ENCODE results near the gene SRGAP2C.
"Not testable (repeated sequence)": the region's sequence is repeated elsewhere in the genome, so short reads cannot be mapped to it uniquely, and the experiment has no call there.

The SRGAP2C gene

DNA sequence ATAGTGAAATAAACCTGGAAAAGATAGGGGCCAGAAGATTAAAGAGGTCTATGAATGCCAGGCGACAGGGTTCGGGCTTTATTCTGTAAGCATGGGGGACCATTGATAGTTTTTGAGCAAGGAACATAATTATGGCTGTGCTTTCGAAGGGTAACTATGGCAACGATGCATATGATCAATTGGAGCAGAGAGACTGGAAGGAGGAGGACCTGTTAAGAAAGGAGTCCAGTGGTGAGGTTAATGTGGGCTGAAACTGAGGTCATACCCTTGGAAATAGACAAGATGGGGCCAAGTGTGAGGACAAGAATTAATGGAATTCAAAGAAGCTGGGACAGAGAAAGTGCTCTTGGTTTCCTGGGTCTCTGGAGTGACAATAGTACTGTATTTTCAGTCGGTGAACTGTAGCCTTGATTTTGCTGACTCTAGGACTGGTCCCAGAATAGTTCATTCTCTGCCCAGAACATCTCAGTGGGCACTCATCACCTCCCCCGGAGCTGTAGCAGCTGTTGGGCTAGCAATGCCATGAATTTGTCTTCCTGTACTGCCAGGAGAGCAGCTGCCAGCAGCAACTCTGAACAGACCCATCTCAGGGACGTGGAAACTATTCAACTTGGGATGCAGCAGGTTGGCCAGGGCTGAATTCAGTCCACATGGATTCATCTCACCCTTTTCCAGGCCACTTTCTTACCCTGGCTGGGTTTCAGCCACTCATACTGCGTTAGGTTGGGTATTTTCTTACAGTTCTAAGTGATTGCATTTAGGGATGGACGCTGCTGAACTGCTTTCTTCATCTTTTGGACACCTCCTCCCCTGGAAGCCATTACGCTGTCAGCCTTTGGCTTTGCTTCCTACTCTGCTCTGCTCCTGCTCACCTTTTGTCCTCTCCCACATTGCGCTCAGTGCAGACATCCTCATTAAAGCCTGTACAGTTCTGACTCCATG is 108.8 kb downstream of the SRGAP2C start:
- H3K27ac ChIP-seq; CTCF ChIA-PET; DNase-seq (ENCODE audit: low spot score); POLR2A ChIA-PET (ENCODE audit: low non-redundant PET): not testable (repeated sequence)

DNA sequence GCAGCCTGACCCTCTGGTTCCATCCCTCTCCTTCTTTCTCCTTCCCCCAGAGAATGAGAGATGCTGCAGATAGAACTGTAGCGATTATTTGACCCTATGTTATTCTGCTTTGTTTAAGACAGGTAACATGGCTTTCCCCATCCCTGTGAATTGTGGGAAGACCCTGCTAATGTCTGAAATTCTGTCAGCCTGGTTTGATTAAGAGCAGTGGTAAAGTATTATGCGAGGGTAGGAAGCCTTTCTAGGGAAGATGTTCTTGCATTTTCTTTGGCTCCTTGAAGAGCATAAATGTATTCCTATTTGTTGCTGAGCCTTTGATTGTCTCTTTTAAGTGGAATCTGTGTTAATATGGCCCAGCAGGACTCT is 109.4 kb downstream of the SRGAP2C start:
- DNase-seq (ENCODE audit: low spot score); POLR2A ChIA-PET (ENCODE audit: low non-redundant PET); H3K27ac ChIP-seq; CTCF ChIA-PET: not testable (repeated sequence)

DNA sequence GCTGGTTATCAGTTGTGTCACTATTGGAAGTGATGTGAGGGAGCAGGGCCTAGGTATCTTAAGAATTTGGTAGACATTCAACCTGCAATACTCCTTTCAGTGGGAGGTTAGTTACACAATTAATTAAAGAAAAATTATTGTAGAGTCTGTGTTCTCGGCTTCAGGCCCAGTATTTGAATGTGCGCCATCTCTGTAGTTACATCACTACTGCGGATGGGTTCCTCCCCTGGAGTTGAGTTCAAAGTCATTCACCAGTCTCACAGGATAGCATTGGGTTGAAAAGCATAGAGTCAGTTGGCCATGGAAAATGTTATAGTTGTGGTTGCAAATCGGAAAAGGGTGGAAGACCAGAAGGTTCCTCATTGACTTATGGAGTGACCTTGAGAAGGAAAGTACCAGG is 111.8 kb downstream of the SRGAP2C start:
- POLR2A ChIA-PET (ENCODE audit: low non-redundant PET); CTCF ChIA-PET; DNase-seq (ENCODE audit: low spot score); H3K27ac ChIP-seq: not testable (repeated sequence)

DNA sequence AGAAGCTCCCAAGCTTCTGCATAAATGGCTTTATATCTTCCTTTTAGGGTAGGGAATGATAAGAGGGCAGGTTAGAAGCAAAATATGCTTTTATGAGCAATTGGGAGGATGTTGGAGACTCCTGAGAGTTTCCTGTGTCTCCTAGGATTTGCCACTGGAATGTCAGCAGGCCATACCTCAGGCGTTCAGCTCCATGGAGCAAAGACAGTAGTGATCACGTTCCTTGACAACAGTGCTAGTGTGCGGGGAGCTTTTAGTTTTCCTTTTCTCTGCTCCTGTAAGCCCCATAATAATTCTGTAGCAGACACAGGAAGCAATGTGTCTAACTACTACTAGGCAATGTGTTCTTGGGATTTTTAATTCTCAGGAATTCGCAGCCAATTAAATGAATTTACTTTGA is 113.8 kb downstream of the SRGAP2C start:
- CTCF ChIA-PET; DNase-seq (ENCODE audit: low spot score); POLR2A ChIA-PET (ENCODE audit: low non-redundant PET); H3K27ac ChIP-seq: not testable (repeated sequence)

DNA sequence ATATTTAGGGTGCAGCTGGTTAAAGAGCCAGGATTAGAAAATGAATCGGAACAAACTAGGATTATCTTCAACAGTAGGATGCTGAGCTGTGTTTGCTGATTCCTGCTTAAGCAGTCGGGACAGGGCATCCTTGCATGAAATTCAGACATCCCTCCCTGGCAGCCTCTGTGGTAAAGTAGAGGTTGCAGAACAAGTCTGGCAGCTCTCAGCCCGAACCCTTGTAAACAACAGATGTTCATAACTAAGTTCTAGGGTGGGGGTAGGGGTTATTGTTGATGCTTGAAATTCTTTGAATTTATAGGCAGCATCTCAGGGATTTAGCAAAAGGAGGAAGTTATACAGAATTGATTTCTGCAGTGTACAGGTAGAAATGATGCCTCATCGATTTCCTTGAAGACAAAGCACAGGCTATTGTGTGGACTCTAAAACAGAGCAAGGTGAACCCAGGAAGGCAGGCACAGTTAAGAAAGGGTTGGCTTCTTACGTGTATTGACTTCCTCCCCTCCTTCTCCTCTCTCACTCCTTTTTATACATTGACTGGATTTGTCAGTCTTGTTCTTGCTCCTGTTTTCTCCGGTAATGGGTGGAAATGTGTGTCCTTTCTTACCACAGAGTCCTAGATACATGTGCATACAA is 114.9 kb downstream of the SRGAP2C start:
- H3K27ac ChIP-seq; CTCF ChIA-PET; POLR2A ChIA-PET (ENCODE audit: low non-redundant PET); DNase-seq (ENCODE audit: low spot score): not testable (repeated sequence)

DNA sequence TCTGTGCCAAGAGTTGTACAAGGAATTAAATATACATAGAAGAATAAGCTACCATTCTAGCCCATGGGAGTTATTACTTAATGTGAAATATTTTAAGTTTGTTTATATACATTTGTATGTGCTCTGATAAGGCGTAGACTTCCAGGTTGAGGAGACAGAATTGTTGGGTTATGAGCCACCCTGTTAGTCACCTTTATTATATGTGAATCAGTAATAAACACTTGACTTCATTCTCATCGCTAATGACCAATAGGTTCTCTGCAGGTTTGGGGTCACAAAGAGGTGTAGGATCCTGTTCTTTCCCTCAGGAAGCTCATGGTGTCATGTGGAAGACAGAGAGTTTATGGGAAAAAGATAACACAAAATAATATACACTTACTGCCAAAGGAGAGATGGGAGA is 117.1 kb downstream of the SRGAP2C start:
- CTCF ChIA-PET; DNase-seq (ENCODE audit: low spot score); POLR2A ChIA-PET (ENCODE audit: low non-redundant PET); H3K27ac ChIP-seq: not testable (repeated sequence)

DNA sequence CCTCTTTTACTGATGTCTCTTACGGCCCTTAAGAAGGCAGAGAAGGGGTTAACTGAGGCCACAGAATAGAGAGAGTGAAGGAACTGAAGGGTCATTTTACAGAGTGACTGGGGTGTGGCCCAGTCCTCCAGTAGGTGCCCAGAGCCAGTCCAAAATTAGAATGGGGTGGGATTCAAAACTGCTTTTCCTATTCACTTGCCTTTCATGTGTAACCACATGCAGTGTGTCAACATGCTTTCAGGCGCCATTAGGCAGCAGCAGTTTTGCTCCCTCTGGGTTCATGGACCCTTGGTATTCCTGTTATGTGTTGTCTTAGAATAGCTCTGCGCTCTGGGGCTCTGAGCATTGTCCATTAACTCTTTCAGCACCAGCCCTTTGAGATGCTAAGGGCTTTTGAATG is 123.0 kb downstream of the SRGAP2C start:
- H3K27ac ChIP-seq; DNase-seq (ENCODE audit: low spot score); CTCF ChIA-PET; POLR2A ChIA-PET (ENCODE audit: low non-redundant PET): not testable (repeated sequence)

DNA sequence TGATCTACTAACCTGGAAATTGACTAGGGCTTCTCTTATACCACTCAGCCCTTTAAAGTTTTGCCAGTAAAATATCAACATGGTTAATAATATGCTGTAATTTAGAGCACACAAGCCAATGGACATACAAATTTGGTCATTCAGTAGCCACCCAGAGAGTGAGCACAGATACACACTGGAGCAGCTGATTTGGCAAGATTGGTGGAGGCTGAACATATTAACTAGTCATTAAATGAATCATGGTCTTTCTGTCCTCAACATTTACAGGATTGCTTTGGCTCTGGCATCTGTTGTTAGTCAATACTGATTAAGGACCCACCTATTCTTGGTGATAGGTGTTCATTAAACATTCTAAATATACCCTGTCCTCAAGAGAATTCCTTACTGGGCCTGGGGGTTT is 130.7 kb downstream of the SRGAP2C start:
- H3K27ac ChIP-seq; POLR2A ChIA-PET (ENCODE audit: low non-redundant PET); DNase-seq (ENCODE audit: low spot score); CTCF ChIA-PET: not testable (repeated sequence)

DNA sequence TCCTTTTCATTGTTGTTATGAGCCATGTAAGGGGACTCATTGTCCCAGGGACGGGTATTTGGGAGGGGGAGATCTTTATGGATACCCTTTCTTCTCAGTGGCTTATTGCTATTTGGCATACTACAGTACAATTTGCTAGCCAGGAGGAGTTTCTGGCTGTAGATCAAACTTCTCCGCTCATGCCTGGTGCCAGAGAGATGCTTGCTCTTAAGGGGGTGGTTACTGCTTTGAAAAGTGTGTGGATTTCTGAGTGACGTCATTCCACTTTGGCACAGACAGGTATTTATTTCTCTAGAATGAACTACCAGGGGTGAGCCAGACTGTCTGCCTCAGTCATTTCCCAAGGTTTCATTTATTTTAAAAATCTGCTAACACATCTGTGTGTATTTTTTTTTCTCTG is 131.3 kb downstream of the SRGAP2C start:
- POLR2A ChIA-PET (ENCODE audit: low non-redundant PET); CTCF ChIA-PET; DNase-seq (ENCODE audit: low spot score); H3K27ac ChIP-seq: not testable (repeated sequence)

DNA sequence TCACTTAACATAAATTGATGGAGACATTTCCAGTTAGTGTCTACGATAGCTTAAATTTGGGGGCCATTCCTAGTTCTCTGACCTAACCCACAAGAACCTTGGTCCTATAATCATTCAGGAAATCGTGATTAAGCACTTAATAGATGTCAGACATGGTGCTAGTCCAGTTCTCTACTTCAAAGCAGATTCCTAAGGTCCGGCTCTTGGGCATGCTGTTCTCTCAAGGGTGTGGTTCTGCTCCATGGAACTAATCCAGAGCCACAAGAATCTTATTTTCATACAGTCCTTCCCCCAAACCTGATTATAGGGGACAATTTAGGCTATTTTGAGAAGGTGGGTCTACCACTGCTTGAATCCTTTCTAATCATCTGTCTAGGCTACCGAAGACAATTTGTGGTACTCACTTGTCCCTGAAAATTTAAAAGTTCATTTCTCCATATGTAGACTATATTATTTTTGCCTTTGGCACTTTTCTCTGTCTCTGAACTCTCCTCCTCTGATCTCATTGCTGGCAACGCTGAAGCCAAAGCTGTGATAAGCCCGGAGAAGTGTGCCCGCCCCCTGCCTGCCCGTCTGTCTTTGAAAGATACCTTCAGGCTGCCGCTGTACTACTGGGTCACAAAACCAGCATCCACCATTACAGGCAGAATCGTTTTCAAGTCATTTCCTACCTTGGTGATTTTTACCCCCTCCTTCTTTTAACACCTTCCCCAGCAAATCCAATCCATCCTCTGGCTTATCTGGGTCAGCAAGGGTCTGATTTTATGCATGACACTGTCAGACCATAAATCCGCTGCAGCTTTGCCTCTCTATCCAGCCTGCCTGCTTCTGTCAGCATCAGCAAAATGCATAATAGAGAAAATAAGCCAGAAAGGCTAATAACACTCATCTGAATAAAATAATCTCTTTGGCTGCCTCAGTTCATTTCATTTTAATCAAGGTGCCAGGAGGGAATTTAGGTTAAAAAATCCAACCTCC is 133.0 kb downstream of the SRGAP2C start:
- H3K27ac ChIP-seq; DNase-seq (ENCODE audit: low spot score); POLR2A ChIA-PET (ENCODE audit: low non-redundant PET); CTCF ChIA-PET: not testable (repeated sequence)

DNA sequence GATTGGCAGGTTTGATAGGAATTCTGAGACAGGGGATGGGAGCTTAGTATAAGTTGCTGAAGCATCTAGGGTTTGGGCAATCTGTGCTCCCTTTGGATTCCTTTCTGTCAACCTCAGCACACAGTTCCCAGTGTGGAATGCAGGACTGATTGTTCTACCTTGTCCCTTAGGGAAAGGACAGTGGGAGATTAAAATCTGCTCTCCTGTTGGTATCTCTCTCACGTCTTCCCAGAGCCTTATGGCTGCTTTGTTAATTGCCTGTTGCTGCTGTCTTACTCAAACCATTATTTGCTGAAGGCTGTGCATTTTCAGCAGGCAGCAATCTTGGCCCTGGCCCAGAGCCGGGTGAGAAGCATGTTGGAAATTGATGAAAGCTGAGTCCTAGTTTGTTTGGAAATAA is 133.9 kb downstream of the SRGAP2C start:
- POLR2A ChIA-PET (ENCODE audit: low non-redundant PET); DNase-seq (ENCODE audit: low spot score); H3K27ac ChIP-seq; CTCF ChIA-PET: not testable (repeated sequence)

DNA sequence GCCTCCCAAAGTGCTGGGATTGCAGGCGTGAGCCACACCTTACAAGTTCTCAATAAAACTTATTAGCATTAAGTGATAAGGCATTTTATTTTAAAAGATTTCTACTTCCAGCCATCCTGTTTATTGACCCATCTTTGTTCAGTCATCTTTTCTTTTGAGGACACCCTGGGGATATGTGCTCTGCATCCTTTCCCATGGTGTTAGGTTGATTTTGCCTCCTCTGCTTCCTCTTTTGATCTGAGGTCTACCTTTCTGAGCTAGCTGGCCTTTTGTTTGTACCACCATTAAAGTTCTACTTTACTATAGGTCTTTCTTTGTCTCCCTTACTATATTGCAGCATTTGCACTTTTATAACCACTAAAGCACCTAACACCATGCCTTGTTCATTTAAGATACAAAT is 136.9 kb downstream of the SRGAP2C start:
- CTCF ChIA-PET; DNase-seq (ENCODE audit: low spot score); POLR2A ChIA-PET (ENCODE audit: low non-redundant PET); H3K27ac ChIP-seq: not testable (repeated sequence)

DNA sequence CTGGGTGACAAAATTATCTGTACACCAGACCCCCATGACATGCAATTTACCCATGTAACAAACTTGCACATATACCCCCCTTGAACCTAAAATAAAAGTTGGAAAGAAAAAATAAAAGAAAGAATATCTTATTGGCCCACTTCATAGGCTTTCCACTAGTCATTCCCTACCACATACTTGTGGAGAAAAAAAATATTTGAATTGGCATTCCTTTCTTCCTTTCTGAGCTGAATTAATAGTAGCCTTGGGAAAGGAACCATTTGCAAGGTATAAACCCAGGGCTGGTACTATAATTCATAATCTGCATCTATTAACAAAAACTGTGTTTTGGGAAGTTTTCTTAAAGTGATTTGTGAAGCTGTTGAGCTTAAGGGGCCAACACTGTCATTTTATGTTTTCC is 140.0 kb downstream of the SRGAP2C start:
- H3K27ac ChIP-seq; POLR2A ChIA-PET (ENCODE audit: low non-redundant PET); CTCF ChIA-PET; DNase-seq (ENCODE audit: low spot score): not testable (repeated sequence)

DNA sequence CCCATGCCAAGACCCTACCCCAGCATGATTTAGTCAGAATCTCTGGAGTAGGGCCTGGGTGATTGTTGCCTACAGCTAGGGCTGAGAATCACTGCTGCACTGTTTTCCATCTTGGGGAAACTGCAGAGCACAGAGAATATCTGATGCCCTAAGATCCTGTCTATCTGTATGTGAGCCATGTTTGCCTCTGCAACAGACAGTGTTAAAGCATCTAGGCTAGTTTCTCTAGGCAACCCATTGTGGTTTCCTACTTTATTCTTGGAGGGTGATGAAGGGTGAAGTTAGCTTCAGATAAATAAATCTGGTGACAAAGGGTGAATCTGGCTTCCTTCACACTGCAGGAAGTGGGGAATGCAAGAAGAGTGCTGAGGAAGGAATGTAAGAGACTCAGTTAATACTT is 147.4 kb downstream of the SRGAP2C start:
- DNase-seq (ENCODE audit: low spot score); H3K27ac ChIP-seq; CTCF ChIA-PET; POLR2A ChIA-PET (ENCODE audit: low non-redundant PET): not testable (repeated sequence)

DNA sequence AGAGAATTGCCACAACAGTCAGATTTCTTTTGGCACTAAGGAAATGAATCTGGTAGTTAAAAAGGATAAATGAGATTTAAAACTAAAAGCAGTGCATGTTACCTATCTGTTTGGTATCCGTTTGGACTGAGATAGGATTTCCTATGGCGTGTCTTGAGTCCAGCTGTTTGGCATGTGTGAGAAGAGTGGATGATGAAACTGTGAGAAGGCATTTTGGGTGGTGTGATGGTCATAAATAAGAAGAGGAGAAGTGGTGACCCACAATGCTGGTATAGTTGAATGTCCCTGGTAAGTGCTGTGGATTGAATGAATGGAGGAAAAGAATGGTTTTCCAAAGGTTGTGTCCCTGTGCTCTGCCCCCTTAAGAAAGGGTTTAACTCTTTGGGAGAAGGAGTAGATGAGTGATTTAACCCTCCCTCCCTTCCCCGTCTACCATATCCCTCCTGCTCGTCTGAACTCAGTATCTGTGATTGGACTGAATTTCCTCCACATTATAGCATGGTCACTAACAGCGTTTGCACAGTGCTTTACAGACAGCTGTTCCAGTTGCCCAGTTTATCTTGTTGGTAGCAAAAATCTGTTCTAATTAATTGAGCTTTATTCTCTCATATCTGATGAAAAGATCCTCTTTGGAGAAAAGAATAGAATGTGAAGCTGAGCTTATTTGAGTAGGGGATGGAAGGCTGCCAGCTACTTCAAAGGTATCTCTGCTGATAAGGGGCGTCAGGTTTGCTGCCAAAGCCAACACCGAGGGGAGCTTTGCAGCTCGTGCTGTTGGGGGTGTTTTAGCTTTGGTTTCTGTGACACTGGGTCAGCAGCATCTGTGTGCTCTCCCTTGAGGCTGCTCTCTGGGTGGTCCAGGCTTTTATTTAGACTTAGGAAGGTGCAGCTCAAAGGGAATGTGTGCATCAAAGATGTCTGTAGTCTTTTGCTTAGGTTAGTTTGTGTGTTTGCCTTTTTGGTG is 148.1 kb downstream of the SRGAP2C start:
- DNase-seq (ENCODE audit: low spot score); H3K27ac ChIP-seq; POLR2A ChIA-PET (ENCODE audit: low non-redundant PET); CTCF ChIA-PET: not testable (repeated sequence)

DNA sequence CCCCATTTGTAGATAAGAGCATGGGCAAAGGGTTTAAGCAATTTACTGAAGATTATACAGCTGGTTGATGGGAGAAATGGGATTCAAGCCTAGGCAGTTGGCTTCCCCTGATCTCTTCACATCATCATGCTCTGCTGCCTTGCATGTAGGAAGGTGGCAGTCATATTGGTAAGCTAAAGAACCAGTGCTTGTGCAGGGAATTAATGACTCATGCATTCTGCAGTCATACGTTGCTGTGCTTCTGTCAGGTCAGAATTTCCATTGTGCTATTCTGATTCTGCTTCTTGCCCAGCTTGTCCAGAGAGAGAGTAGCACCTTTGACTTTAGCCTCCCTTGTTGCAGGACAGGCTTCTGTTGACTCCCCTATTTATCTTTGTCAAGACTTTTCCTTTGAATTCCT is 153.2 kb downstream of the SRGAP2C start:
- POLR2A ChIA-PET (ENCODE audit: low non-redundant PET); H3K27ac ChIP-seq; DNase-seq (ENCODE audit: low spot score); CTCF ChIA-PET: not testable (repeated sequence)

Measured in RWPE1 (cell line).